ENCODE results near the gene NALF2.

Gene NALF2

DNA sequence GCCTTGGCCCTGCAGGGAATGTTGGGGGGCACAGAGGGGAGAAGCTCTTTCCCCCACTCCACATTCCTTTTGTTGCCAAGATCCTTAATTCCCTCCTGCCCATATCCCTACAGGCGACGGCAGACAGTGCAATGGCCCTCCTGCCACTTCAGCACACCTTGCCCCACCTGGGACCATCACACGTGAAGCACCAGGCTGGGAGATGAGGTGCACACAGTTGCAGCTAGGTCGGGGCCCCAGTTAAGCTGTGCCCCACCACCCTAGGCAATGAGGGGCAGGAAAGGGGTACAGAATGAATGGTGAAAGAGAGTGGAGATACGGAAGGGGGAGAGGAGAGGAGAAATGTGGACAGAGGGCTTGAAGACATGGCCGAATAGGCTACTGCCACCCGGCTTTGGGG, 26.2 kb downstream of the NALF2 start:
- DNase-seq (ENCODE audit: low read depth), result no peak

DNA sequence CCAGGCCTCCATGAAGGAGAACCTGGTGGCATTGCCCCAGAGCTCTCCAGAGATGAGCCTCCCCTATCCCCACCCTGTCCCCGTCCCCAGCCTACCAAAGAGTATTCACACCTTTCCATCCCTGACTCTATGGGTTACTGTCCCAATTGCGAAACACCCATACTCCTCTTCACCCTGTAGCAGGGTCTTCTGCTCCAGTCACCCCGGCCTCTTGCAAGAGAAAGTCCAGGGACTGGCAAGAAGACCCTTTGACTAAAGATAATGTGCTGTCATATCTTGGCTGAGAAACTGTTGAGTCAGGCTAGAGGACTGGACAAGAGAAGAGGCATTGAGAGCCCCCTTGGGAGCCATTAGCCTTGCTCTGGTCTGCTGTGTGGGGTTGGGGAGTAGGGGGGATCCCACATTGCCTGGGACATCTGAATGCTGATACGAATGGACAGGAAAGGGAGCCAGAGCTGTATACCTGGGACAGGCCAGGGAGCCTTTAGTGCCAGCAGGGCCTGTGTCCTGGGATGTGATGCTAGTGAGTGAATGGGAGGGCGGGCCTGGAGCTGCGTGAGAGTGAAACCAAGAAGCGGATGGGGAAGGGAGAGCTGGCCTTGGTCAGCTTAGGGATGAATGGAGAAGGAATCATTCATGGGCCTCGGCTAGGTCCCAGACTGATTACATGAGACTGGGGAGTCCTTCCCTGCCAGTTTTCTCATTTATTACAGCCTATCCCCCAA, 27.1 kb downstream of the NALF2 start:
- no peak for DNase-seq (ENCODE audit: low read depth)

DNA sequence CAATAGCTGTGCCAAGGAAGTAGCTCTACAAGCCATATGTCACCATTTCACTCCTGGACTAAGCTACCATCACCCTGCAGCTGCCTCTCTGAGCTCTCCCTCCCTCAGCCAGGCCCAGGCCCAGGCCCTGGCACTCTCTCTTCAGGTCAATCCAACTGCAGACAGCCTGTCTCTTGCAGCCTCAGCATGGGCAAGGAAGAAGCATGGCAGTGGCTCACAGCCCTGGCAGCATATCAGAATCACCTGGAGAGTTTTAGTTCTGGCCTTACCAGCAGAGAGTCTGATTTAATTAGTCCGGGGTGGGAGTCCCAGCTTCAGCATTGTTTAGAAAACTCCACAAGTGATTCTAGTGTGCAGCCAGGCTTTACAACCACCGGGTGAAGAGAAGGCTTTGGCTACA, 31.5 kb downstream of the NALF2 start:
- DNase-seq (ENCODE audit: low read depth), result no peak

DNA sequence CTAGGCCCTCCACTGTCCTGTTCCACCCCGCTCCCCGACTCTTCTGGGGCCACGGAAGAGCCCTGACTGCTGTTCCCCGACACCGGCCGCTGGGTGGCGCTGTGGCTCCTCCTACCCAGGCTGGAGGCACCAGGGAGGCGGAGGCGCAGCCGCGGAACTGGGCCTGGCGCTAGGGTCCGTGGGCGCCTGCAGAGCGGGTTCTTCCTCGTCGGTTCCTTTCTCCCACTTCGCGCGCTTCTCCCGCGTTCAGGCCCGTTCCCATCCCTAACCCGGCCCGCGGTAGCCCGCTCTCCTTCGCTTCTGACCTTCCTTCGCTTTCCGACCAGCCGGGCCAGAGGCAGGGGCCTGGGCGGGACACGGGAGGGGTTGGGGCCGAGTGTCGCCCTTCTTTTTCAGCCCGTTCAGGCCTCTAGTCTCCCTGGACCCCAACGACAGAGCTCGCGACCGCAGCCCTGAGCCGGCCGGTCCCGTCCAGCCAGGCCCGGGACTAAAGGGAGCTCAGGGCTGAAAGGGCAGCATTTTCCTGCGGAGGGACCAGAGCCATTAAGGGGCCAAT, 34.3 kb downstream of the NALF2 start:
- DNase-seq (ENCODE audit: low read depth), result peak; percentile 30

DNA sequence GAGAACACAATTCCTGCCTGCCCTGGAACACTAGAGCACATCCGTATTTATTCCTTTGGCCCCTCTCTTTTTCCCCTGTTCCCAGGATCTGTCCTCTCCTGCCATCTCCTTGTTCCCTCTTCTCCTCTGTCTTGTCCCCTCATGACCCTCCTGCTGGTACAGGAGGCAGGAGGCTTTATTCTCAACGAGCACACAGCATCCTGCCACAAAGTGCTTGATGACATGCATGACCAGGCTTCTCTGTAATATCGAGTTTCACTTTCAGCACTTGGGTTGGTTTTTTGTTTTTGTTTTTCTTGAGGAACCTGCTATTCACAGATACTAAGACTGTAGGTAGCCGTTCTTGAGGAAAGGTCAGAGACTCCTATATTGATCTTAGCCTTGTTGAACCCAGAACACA, 35.3 kb downstream of the NALF2 start:
- no peak for DNase-seq (ENCODE audit: low read depth)

DNA sequence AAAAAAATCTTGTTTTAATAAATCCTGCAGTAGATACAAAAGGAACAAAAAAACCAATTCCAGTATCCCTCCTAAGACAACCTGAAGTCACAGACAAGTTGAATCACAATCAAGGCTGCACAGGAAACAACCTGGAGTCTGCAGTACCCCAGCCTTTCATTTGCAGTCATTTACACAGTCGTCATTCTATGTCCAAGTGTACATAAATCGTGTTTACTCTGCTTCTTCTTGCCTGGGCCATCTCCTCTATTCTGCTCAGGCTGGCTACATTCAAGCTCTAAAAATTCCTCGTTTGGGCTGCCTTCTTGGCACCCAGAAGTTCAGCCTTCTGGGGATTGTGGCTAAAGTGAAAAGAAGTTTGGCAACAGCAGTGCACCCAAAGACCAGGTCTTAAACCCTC, 37.8 kb downstream of the NALF2 start:
- no peak for DNase-seq (ENCODE audit: low read depth)

DNA sequence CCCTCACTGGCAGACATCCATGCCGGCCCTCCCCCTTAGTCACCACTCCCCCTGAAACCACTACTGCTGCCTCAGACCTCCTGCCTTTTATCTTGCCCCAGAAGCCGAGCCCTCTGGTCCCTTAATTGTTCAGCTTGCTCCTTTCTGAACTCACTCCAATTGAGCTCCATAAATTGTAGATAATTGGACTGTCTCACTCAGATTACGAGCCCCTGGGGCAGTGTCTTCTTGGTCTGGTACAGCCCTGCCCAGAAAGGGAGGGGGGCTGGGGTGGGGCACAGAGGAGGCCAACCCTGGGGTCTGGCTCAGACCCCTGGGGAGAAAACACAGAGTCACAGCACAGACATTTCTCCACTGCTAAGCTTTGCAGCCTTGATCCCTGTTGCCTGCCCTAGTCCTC, 39.4 kb downstream of the NALF2 start:
- no peak for DNase-seq (ENCODE audit: low read depth)

DNA sequence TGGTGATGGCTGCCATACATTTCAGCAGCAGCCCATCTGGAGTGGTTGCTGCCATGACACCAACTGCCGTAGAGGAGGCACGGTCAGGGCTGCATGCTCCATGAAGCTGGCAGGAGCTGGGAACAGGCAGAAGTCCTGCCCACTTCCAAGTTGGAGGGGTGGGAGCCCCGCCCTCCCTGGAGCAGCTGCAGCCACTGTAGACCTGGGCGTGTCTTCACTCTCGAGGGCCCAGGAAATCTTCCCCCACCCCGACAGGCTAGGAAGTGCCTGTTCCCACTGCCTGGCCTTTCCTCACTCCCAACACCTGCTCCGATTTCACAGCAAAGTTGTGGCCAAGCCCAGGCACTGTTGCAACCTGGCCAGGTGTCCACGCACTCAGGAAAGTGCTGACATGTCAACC, 42.3 kb downstream of the NALF2 start:
- DNase-seq (ENCODE audit: low read depth), result no peak

DNA sequence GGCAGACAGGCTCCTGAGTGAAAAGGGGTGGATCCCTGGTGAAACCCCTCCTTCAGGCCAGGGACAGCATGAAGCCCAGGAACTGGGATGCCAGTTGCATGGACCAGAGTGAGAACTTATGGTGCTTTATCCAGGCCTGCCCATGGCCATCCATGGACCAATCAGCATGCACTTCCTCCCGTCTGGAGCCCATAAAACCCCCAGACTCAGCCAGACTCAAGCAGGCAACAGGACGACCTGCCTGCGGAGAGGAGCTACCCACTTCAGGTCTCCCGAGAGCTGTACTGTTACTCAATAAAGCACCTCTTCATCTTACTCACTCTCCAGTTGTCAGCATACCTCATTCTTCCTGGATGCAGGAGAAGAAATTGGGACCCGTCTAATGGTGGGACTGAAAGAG, 42.9 kb downstream of the NALF2 start:
- no peak for DNase-seq (ENCODE audit: low read depth)

DNA sequence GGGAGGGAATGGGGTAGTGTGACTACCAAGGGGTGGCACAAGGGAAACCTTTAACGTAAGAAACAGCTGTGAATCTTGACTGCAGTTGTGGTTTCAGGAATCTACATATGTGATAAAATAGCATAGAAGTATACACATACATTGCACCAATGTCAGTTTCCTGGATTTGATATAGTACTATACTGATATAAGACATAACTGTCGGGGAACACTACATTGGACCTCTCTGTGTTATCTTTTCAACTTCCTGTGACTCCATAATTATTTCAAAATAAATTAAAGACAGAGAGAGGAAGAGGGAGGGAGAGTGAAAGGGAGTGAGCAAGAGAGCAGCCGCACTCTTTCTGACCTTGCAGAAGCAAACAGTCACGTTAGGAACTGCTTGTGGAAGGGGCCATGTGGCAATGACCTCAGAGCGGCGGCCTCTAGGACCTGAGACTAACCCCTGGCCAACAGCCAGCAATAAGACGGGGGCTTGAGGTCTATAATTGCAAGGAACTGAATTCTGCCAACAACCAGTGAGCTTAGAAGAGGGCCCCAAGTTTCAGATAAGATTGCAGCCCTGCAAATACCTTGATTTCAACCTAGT, 47.4 kb downstream of the NALF2 start:
- no peak for DNase-seq (ENCODE audit: low read depth)

DNA sequence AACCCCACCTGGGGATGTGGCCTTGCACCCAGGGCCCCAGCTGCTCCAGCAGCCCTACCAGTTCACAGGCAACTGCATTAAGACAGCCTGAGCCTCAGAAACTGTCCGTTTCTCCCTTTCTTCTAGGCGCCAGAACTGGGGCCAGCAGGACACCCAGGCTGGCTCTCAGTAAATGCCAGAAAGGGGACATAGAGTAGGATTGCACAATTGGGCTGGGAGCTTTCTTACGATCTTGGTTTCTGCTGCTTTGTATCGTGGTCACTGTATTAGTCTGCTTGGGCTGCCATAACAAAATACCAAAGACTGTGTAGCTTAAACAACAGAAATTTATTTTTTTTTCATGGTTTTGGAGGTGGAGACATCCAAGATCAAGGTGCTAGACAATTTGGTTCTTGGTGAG, 48.4 kb downstream of the NALF2 start:
- no peak for DNase-seq (ENCODE audit: low read depth)

Measured in stimulated activated CD8-positive, alpha-beta memory T cell treated with anti-CD3 and anti-CD28 coated beads, Interleukin-12 subunit alpha, Interleukin-12 subunit beta, amount 100 ng/mL, for 4 hours (primary cell).